ENCODE results near the gene DRD2. TPM values are rescaled to one million over a fixed set of nuclear protein-coding genes. Genes with fewer than 3 reads are reported as not detected.

The DRD2 gene
- total RNA-seq, 4 donors from 2014 or later, result 0.39 to 4.5 (median 1.3) TPM; not detected in 1

DNA sequence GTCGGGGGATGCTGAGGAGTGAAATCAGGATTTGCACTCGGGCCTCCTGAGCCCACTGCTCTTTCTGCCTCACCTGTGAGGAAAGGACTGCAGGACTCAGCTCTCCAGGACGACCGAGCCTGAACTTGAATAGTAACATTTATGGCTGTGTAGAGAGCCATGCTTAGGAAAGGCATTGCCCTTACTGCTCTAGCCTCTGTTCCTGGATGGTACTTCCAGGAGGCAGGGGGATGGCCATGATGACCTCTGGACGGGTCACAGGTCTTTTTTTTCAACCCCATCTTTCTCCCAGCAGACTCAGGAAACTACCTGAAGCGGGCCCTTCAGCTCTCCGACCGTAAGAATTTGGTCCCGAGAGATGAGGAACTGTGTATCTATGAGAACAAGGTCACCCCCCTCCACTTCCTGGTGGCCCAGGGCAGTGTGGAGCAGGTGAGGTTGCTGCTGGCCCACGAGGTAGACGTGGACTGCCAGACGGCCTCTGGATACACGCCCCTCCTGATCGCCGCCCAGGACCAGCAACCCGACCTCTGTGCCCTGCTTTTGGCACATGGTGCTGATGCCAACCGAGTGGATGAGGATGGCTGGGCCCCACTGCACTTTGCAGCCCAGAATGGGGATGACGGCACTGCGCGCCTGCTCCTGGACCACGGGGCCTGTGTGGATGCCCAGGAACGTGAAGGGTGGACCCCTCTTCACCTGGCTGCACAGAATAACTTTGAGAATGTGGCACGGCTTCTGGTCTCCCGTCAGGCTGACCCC, 76.3 kb downstream of the DRD2 start:
- Histone ChIP-seq H3K27ac (no peak overlapping the region), H3K36me3 (peaks cover 0 to 17% (median 0%) of the 10 kb centered on the region in 3 donors), H3K27me3 (no peaks in the 10 kb centered on the region), H3K4me3 (no peak overlapping the region), H3K9me3 (no peaks in the 10 kb centered on the region), H3K4me1 (no peaks in the 10 kb centered on the region)
- 86 to 87% methylated on average over 17 to 24 of the region's 24 CpGs for WGBS, 2 donors
- no peak for TF ChIP-seq EP300 (IDR thresholded peaks at IDR 0.05)
- no peak for TF ChIP-seq POLR2A (IDR thresholded peaks at IDR 0.05)
- TF ChIP-seq, protein P1, sequence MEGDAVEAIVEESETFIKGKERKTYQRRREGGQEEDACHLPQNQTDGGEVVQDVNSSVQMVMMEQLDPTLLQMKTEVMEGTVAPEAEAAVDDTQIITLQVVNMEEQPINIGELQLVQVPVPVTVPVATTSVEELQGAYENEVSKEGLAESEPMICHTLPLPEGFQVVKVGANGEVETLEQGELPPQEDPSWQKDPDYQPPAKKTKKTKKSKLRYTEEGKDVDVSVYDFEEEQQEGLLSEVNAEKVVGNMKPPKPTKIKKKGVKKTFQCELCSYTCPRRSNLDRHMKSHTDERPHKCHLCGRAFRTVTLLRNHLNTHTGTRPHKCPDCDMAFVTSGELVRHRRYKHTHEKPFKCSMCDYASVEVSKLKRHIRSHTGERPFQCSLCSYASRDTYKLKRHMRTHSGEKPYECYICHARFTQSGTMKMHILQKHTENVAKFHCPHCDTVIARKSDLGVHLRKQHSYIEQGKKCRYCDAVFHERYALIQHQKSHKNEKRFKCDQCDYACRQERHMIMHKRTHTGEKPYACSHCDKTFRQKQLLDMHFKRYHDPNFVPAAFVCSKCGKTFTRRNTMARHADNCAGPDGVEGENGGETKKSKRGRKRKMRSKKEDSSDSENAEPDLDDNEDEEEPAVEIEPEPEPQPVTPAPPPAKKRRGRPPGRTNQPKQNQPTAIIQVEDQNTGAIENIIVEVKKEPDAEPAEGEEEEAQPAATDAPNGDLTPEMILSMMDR (IDR thresholded peaks at IDR 0.05), result no peak
- no peak for DNase-seq (ENCODE audit: low spot score in 2 of 2)

DNA sequence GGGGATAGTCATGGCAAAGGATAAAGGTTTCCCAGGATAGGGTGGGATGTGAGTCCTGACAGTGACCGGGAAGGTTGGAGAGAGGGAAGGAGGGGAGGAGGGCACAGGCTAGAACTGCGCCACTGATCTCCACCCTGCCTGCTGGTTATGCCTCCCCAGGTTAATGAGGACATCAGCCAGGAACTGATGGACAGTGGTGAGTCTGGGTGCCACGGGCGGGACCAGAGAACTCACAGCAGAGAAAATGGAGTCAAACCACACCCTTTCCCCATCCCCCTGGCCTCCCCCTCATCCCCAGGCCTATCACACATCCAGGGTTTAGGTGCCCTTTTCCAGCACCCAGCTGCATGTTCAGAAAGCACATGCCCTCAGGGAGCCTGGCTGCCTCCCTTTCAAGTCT, 77.4 kb downstream of the DRD2 start:
- TF ChIP-seq EP300 (IDR thresholded peaks at IDR 0.05) (no peak), POLR2A (IDR thresholded peaks at IDR 0.05) (no peak)
- TF ChIP-seq, protein P1 (IDR thresholded peaks at IDR 0.05), result no peak
- no peak for DNase-seq (ENCODE audit: low spot score in 2 of 2)
- Histone ChIP-seq H3K27ac (no peak overlapping the region), H3K4me3 (no peak overlapping the region), H3K36me3 (peaks cover 0 to 17% (median 0%) of the 10 kb centered on the region in 3 donors), H3K27me3 (no peaks in the 10 kb centered on the region), H3K4me1 (no peaks in the 10 kb centered on the region), H3K9me3 (no peaks in the 10 kb centered on the region)
- WGBS, 2 donors, result 87 to 95% methylated on average over 4 of the region's 4 CpGs

DNA sequence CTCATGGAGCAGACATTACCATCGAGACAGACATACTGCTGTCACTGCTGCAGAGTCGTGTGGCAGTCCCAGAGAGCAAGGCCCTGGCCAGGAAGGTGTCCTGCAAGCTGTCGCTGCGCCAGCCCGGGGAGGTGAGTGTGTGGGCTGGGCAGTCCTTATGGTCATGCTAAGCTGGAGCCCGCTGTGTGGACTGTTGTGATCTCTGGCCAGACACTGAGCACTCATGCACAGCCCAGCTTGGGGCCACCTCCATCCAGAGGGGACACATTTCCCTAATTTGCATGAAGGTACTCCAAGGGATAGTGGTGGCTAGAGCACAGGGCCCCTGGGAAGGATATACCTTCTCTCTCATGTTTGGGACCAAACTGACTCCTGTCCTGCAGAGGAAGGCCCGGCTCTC, 78.0 kb downstream of the DRD2 start:
- 74 to 85% methylated on average over 6 to 7 of the region's 7 CpGs for WGBS, 2 donors
- Histone ChIP-seq H3K27ac (no peak overlapping the region), H3K9me3 (no peaks in the 10 kb centered on the region), H3K27me3 (no peaks in the 10 kb centered on the region), H3K4me3 (no peak overlapping the region), H3K36me3 (peaks cover 0 to 17% (median 0%) of the 10 kb centered on the region in 3 donors), H3K4me1 (no peaks in the 10 kb centered on the region)
- no peak for TF ChIP-seq POLR2A (IDR thresholded peaks at IDR 0.05)
- TF ChIP-seq, protein P1 (IDR thresholded peaks at IDR 0.05), result no peak
- TF ChIP-seq EP300 (IDR thresholded peaks at IDR 0.05), result no peak
- no peak for DNase-seq (ENCODE audit: low spot score in 2 of 2)

DNA sequence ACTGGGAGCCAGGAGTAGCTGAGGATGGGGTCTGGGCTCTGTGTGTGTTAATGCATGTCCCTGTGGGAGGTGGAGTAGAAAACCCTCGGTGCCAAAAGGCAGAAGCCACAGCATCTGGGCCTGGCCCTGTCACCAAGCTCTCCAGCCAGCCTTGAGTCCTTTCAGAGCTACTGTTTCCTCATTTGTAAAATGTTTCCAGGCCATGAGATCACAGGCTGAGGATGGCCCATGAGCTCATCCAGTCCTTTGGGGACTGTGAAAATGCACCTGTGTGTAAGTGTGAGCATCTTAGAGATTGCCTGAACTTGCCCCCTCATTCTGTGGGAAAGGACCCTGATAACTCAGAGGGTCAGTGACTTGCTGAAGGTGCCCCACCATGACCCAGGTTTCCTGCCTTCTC, 78.5 kb downstream of the DRD2 start:
- peaks cover 0 to 17% (median 0%) of the 10 kb centered on the region in 3 donors for H3K36me3 ChIP-seq
- H3K4me1 ChIP-seq, result no peaks in the 10 kb centered on the region
- no peak overlapping the region for H3K27ac ChIP-seq
- H3K27me3 ChIP-seq, result no peaks in the 10 kb centered on the region
- no peaks in the 10 kb centered on the region for H3K9me3 ChIP-seq
- no peak overlapping the region for H3K4me3 ChIP-seq
- no peak for DNase-seq (ENCODE audit: low spot score in 2 of 2)
- no peak for TF ChIP-seq POLR2A (IDR thresholded peaks at IDR 0.05)
- TF ChIP-seq, protein P1 (IDR thresholded peaks at IDR 0.05), result no peak
- no peak for TF ChIP-seq EP300 (IDR thresholded peaks at IDR 0.05)
- 47 to 57% methylated on average over 1 of the region's 1 CpG for WGBS, 2 donors

DNA sequence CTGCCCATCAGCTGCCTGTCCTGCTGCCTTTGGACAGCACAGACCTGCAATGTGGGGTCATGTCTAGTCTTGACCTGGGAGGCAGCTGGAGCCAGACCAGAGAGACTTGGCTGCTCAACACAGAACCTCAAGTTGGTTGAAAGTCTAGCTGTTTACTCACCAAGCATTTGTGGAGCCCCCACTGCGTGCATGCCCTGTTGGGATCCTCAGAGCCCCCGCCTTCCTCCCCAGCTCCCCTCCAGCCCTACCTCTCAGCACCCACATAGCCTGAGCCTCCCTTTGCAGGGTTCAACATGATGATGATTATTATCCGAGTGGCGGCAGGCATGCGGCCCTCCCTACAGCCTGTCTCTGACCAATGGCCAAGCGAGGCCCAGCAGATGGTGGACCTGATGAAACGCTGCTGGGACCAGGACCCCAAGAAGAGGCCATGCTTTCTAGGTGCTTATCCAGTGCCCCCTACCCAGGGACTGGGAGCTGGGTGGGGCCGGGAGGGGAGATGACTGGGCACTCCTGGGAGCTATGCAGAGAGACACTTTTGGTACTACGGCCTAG, 79.3 kb downstream of the DRD2 start:
- TF ChIP-seq POLR2A (IDR thresholded peaks at IDR 0.05), result no peak
- TF ChIP-seq, protein P1 (IDR thresholded peaks at IDR 0.05), result no peak
- no peak for TF ChIP-seq EP300 (IDR thresholded peaks at IDR 0.05)
- H3K4me3 ChIP-seq, result no peak overlapping the region
- no peak overlapping the region for H3K27ac ChIP-seq
- H3K36me3 ChIP-seq, result peaks cover 0 to 17% (median 0%) of the 10 kb centered on the region in 3 donors
- 93 to 95% methylated on average over 9 of the region's 9 CpGs for WGBS, 2 donors
- no peak for DNase-seq (ENCODE audit: low spot score in 2 of 2)
- no peaks in the 10 kb centered on the region for H3K4me1 ChIP-seq
- H3K9me3 ChIP-seq, result no peaks in the 10 kb centered on the region
- no peaks in the 10 kb centered on the region for H3K27me3 ChIP-seq
